MM.1S (cell line): ENCODE results near the gene PTPRE.

Experiments used
- CTCF ChIP-seq: fragments of 300-600 bp; sonication (generic); IDR thresholded peaks from 2 replicates; pipeline ENCODE4 v1.5.1; 2016; ENCODE audit warnings: antibody characterized with exemption, low read length, mixed read lengths
- EZH2 ChIP-seq: fragments of 300-600 bp; sonication (generic); optimal IDR thresholded peaks from 2 replicates; pipeline ENCODE3; 2017; ENCODE audit warnings: low read depth, mild to moderate bottlenecking, antibody characterized with exemption, low read length, mixed read lengths
- EZH2phosphoT487 ChIP-seq: fragments of 300-600 bp; sonication (generic); IDR thresholded peaks from 2 replicates; pipeline ENCODE4 v1.6.1; 2018; ENCODE audit warnings: antibody characterized with exemption, low read length

GRCh38 chr10:127890216-127890615 lies 16.7 kb upstream of the PTPRE start:
- no peak for TF ChIP-seq CTCF
- no peak for TF ChIP-seq EZH2phosphoT487
- no peak for TF ChIP-seq EZH2
